Fibroblast of mammary gland (primary cell): ENCODE measurements around the gene CRTAP.

Source experiments
- DNase-seq: peaks from one replicate; pipeline ENCODE4 v3.0.0-alpha.2; 2010; ENCODE audit warnings: low read depth
- H3K4me3 ChIP-seq: 2 replicates; pipeline ENCODE4 v1.5.1; 2011; ENCODE audit warnings: low read depth, mild to moderate bottlenecking, low read length, moderate library complexity; ENCODE audit not compliant: control insufficient read depth
- CTCF ChIP-seq: conservative IDR thresholded peaks from 2 replicates; pipeline ENCODE4 v1.5.1; 2011; ENCODE audit warnings: low read depth, low read length, inconsistent platforms; ENCODE audit not compliant: control insufficient read depth, insufficient read depth

Gene CRTAP

GRCh38 chr3:33111581-33111980 lies 2.2 kb upstream of the CRTAP start:
- no peak for TF ChIP-seq CTCF
- no peak overlapping the region for H3K4me3 ChIP-seq
- no peak for DNase-seq

- H3K4me3 ChIP-seq, result peak overlapping the region; percentile 58
- TF ChIP-seq CTCF, result no peak
- DNase-seq, result no peak
Observed at GRCh38 chr3:33114622-33115023, 809 bp downstream of the CRTAP start.

GRCh38 chr3:33115024-33115768 lies 1.4 kb downstream of the CRTAP start:
- peak overlapping the region; percentile 58 for H3K4me3 ChIP-seq
- peak; percentile 97 for DNase-seq
- TF ChIP-seq CTCF, result no peak

GRCh38 chr3:33117461-33117860 lies 3.6 kb downstream of the CRTAP start:
- no peak for TF ChIP-seq CTCF
- DNase-seq, result peak; percentile 35
- H3K4me3 ChIP-seq, result no peak overlapping the region

GRCh38 chr3:33119891-33120290 lies 6.1 kb downstream of the CRTAP start:
- TF ChIP-seq CTCF, result no peak
- no peak for DNase-seq
- no peak overlapping the region for H3K4me3 ChIP-seq

- no peak for DNase-seq
- TF ChIP-seq CTCF, result no peak
- no peak overlapping the region for H3K4me3 ChIP-seq
Observed at GRCh38 chr3:33122991-33123390, 9.2 kb downstream of the CRTAP start.
